Measurements from ENCODE around the gene TTC14. TPM values are rescaled to one million over a fixed set of nuclear protein-coding genes. Genes with fewer than 3 reads are reported as not detected.

Gene TTC14
- total RNA-seq, 4 donors from 2014 or later, result 43.6 to 144 (median 70.7) TPM

GRCh38 chr3:180594631-180595558 lies 7.1 kb upstream of the TTC14 start:
- in situ Hi-C loops (cut with MboI; ENCODE audit: low pct_ligation_motif_present in 1 of 4, low pct_unique_long_range_greater_than_20kb in 1 of 4, low sequenced_read_pairs in 3 of 4) (no loop called here), intact Hi-C loops (cut with DNase I; ENCODE audit: low total_unique reads) (no loop called here)
- no peaks in the 10 kb centered on the region for H3K9me3 ChIP-seq
- peaks cover 39% of the 10 kb centered on the region for H3K27me3 ChIP-seq
- 57 to 85% methylated on average over 1 to 2 of the region's 2 CpGs for WGBS, 2 donors (ENCODE audit: low coverage in 1 of 2)
- no peaks in the 10 kb centered on the region for H3K4me1 ChIP-seq
- H3K27ac ChIP-seq, result no peak overlapping the region
- H3K36me3 ChIP-seq, result no peaks in the 10 kb centered on the region
- DNase-seq, result no peak
- no peak overlapping the region for H3K4me3 ChIP-seq
- TF ChIP-seq POLR2AphosphoS5 (IDR thresholded peaks at IDR 0.05), result no peak
- TF ChIP-seq POLR2A (IDR thresholded peaks at IDR 0.05), result no peak
- TF ChIP-seq CTCF (IDR thresholded peaks at IDR 0.05), result peak in 2 of 5 experiments; percentile 8 to 18

DNA sequence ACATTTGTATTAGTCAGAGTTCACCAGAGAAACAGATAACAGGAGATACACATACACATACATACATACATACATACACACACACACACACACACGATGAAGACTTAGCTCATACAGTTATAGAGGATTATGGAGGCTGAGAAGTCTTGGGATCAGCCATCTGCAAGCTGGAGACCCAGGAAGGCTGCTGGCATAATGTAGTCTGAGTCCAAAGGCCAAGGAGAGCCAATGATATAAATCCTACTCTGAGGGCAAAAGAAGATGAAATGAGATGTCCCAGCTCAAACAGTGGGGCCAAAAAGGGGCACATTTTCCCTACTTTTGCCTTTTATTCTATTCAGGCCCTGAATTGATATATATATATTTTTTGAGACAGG lies 6.4 kb upstream of the TTC14 start:
- intact Hi-C loops (cut with DNase I; ENCODE audit: low total_unique reads), result no loop called here
- DNase-seq, result no peak
- WGBS, 2 donors (ENCODE audit: low coverage in 1 of 2), result 46% methylated on average over 1 of the region's 1 CpG; no CpG with 5 or more reads in 1 of the 2 donors
- Histone ChIP-seq H3K4me3 (no peak overlapping the region), H3K36me3 (no peaks in the 10 kb centered on the region), H3K27me3 (peaks cover 39% of the 10 kb centered on the region), H3K4me1 (no peaks in the 10 kb centered on the region), H3K9me3 (no peaks in the 10 kb centered on the region), H3K27ac (no peak overlapping the region)
- in situ Hi-C loops (cut with MboI; ENCODE audit: low pct_ligation_motif_present in 1 of 4, low pct_unique_long_range_greater_than_20kb in 1 of 4, low sequenced_read_pairs in 3 of 4), result no loop called here
- TF ChIP-seq POLR2AphosphoS5 (IDR thresholded peaks at IDR 0.05), result no peak
- no peak for TF ChIP-seq CTCF (IDR thresholded peaks at IDR 0.05)
- TF ChIP-seq EP300 (IDR thresholded peaks at IDR 0.05; ENCODE audit: low read depth), result no peak
- TF ChIP-seq POLR2A (IDR thresholded peaks at IDR 0.05), result no peak

- in situ Hi-C loops (cut with MboI; ENCODE audit: low pct_ligation_motif_present in 1 of 4, low pct_unique_long_range_greater_than_20kb in 1 of 4, low sequenced_read_pairs in 3 of 4), result no loop called here
- Histone ChIP-seq H3K27me3 (peaks cover 24% of the 10 kb centered on the region), H3K9me3 (no peaks in the 10 kb centered on the region), H3K36me3 (peaks cover 0 to 17% (median 8%) of the 10 kb centered on the region in 4 donors), H3K4me3 (no peak overlapping the region), H3K4me1 (peaks cover 4 to 15% (median 8%) of the 10 kb centered on the region in 4 donors), H3K27ac (no peak overlapping the region)
- 95 to 96% methylated on average over 14 to 15 of the region's 15 CpGs for WGBS, 2 donors (ENCODE audit: low coverage in 1 of 2)
- DNase-seq, result no peak
- TF ChIP-seq POLR2AphosphoS5 (IDR thresholded peaks at IDR 0.05) (no peak), CTCF (IDR thresholded peaks at IDR 0.05) (no peak), EP300 (IDR thresholded peaks at IDR 0.05; ENCODE audit: low read depth) (no peak)
- intact Hi-C loops (cut with DNase I; ENCODE audit: low total_unique reads), result no loop called here
Observed at GRCh38 chr3:180600473-180600872, 1.5 kb upstream of the TTC14 start.

DNA sequence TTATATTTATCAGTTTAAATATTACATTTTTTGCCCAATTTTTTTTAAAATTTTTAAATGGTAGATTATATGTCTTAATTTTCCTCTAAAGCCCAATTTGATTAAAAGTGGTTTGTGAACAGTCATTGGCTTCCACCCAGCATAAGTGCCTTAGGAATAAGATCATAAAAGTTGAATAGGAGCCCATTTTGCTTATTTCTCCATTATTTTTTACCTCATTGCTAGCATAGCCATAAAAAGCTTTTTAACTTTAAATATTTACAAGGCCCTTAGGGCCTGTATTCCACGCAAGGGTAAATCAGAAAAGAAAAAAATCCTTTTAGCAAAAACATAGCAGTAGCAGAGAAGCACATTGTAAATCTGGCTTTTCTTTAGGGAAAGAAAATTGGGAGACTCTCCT lies 9.0 kb downstream of the TTC14 start:
- Histone ChIP-seq H3K27ac (no peak overlapping the region), H3K4me1 (no peaks in the 10 kb centered on the region), H3K4me3 (no peak overlapping the region), H3K27me3 (no peaks in the 10 kb centered on the region), H3K36me3 (peaks cover 0 to 65% (median 31%) of the 10 kb centered on the region in 4 donors), H3K9me3 (no peaks in the 10 kb centered on the region)
- no peak for DNase-seq
- TF ChIP-seq POLR2A (IDR thresholded peaks at IDR 0.05) (no peak), POLR2AphosphoS5 (IDR thresholded peaks at IDR 0.05) (no peak), CTCF (IDR thresholded peaks at IDR 0.05) (no peak), EP300 (IDR thresholded peaks at IDR 0.05; ENCODE audit: low read depth) (no peak)
- WGBS, 2 donors (ENCODE audit: low coverage in 1 of 2), result 77 to 91% methylated on average over 1 of the region's 1 CpG
- intact Hi-C loops (cut with DNase I; ENCODE audit: low total_unique reads), result no loop called here
- in situ Hi-C loops (cut with MboI; ENCODE audit: low pct_ligation_motif_present in 1 of 4, low pct_unique_long_range_greater_than_20kb in 1 of 4, low sequenced_read_pairs in 3 of 4), result no loop called here
